Activated T-helper 1 cell treated with anti-CD3 and anti-CD28 coated beads, Interleukin-12 subunit alpha, Interleukin-12 subunit beta, Interleukin-2, Interleukin-4 antibody, amounts not matched to agents 30 ng/mL and 10 ng/mL and 1 ng/mL, durations not matched to agents 14 hours and 24 hours and 36 hours (primary cell): Measurements from ENCODE around the gene OVOL3. TPM values are rescaled to one million over a fixed set of nuclear protein-coding genes. Genes with fewer than 3 reads are reported as not detected.

Source experiments
- DNase-seq: peaks from one replicate; pipeline ENCODE4 v3.0.0; 2021; ENCODE audit warnings: low spot score
- H3K27ac Mint-ChIP-seq: one replicate; pipeline ENCODE4 v1.8.0; 2021; ENCODE audit warnings: mild to moderate bottlenecking, mixed read lengths
- H3K27me3 Mint-ChIP-seq: one replicate; pipeline ENCODE4 v1.8.0; 2022; ENCODE audit warnings: mild to moderate bottlenecking, moderate library complexity, mixed read lengths; ENCODE audit not compliant: insufficient read depth
- H3K36me3 Mint-ChIP-seq: one replicate; pipeline ENCODE4 v1.8.0; 2021; ENCODE audit warnings: low read depth, mixed read lengths
- H3K4me1 Mint-ChIP-seq: one replicate; pipeline ENCODE4 v1.8.0; 2021; ENCODE audit warnings: low read depth, mixed read lengths
- H3K4me3 Mint-ChIP-seq: one replicate; pipeline ENCODE4 v1.8.0; 2021; ENCODE audit warnings: mild to moderate bottlenecking, moderate library complexity, mixed read lengths
- H3K9me3 Mint-ChIP-seq: one replicate; pipeline ENCODE4 v1.8.0; 2021; ENCODE audit warnings: mixed read lengths
- intact Hi-C: fragments of 100-400 bp; cut with micrococcal nuclease; formaldehyde crosslinking; loops from one replicate; pipeline ENCODE4 v1.15.1; 2024
- total RNA-seq: library from RNA; stranded (reverse); gene quantifications from 2 replicates; pipeline ENCODE4 v1.2.3, GENCODE V29; 2022

The OVOL3 gene
- total RNA-seq, 1 donor from 2014 or later = not detected

DNA sequence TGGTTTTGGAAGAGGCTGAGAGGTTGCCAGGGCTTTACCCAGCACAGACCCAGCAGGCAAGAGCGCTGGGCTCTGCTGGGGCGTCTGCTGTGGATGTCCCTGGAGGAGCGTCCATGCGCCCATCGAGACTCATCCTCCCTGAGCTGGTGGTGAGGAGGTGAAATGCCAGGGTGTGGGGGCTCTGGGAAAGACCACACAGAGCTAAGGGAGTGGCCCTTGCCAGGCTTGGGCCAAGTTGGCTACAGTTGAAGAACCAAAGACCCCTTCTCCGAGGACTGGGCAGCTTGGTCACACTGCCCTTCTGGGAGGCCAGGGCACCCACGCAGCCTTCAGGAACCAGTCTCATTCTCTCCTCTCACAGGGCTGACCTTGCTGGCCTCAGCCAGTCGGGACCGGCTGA is 24.6 kb upstream of the OVOL3 start:
- H3K36me3 Mint-ChIP-seq = peaks cover 35% of the 10 kb centered on the region
- H3K4me3 Mint-ChIP-seq = no peak overlapping the region
- no peaks in the 10 kb centered on the region for H3K4me1 Mint-ChIP-seq
- DNase-seq = no peak
- H3K27me3 Mint-ChIP-seq = no peaks in the 10 kb centered on the region
- no peaks in the 10 kb centered on the region for H3K9me3 Mint-ChIP-seq
- intact Hi-C loops = no loop called here
- H3K27ac Mint-ChIP-seq = no peak overlapping the region

DNA sequence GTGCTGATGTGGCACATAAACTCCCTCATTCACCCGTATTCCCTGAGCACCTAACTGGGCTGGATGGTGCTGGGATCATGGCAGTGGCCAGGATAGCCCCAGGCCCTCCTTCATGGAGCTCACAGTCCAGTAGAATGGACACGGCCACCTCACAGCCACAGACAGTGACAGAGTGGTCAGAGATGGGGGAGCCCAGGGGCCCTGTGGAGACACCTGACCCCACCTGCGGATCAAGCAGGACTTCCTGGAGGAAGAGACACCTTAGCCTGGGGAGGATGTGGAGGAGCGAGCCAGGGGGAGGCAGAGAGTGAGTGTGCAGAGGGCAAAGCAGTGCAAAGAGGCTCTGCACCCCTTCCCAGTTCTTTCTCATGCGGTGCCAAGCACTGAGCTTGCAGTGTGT is 21.1 kb upstream of the OVOL3 start:
- H3K4me3 Mint-ChIP-seq = no peak overlapping the region
- H3K9me3 Mint-ChIP-seq = no peaks in the 10 kb centered on the region
- peak overlapping the region; percentile 58 for H3K27ac Mint-ChIP-seq
- peaks cover 15% of the 10 kb centered on the region for H3K4me1 Mint-ChIP-seq
- peaks cover 33% of the 10 kb centered on the region for H3K36me3 Mint-ChIP-seq
- intact Hi-C loops = no loop called here
- DNase-seq = no peak
- no peaks in the 10 kb centered on the region for H3K27me3 Mint-ChIP-seq

DNA sequence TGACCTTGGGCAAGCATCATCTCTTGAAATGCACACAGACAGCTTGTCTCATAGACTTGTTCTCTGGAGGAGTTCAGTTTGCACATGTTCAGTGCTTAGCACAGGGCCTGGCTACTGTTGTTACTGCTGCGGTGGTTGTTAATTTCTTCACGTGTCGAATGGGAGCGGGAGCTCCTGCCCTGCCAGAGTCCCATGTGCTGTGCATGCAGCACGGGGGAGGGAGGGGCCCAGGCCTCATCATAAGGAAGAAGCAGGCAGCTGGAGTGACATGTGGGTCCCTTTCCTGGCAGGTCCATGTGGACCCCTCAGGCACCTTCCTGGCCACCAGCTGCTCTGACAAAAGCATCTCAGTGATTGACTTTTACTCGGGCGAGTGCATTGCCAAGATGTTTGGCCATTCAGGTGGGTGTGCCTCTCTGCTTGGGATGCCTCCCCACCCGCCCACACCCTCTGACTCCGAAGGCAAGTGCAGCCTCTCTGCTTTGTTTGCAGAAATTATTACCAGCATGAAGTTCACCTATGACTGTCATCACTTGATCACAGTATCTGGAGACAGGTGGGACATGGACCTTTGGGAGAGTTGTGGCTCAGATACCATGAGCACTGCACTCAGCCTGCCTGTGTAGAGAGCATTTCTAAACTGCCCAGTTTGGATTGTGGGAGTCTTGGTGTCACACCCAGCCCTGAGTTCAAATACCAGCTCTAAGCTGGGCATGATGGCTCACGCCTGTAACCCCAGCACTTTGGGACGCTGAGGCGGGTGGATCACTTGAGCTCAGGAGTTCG is 19.8 kb upstream of the OVOL3 start:
- no peaks in the 10 kb centered on the region for H3K9me3 Mint-ChIP-seq
- no peak overlapping the region for H3K27ac Mint-ChIP-seq
- peaks cover 15% of the 10 kb centered on the region for H3K4me1 Mint-ChIP-seq
- DNase-seq = no peak
- no peak overlapping the region for H3K4me3 Mint-ChIP-seq
- no peaks in the 10 kb centered on the region for H3K27me3 Mint-ChIP-seq
- intact Hi-C loops = no loop called here
- H3K36me3 Mint-ChIP-seq = peaks cover 31% of the 10 kb centered on the region

DNA sequence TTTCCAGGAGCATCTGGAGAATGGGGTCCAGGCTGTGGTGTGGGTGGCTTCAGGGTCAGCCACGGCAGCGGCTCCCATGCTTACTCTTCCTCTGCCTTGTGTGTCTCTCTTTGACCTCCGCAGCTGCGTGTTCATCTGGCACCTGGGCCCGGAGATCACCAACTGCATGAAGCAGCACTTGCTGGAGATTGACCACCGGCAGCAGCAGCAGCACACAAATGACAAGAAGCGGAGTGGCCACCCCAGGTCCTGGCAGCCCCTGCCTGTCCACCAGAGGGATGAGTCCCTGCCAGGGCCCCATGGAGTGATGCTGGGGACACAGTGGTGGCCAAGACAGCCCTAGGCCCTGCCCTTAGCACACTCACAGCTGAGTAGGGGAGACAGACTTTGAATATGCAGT is 18.4 kb upstream of the OVOL3 start:
- Mint-ChIP-seq H3K4me3 (no peak overlapping the region), H3K27me3 (no peaks in the 10 kb centered on the region), H3K27ac (no peak overlapping the region), H3K4me1 (peaks cover 15% of the 10 kb centered on the region), H3K9me3 (no peaks in the 10 kb centered on the region), H3K36me3 (peaks cover 35% of the 10 kb centered on the region)
- no peak for DNase-seq
- intact Hi-C loops = no loop called here

DNA sequence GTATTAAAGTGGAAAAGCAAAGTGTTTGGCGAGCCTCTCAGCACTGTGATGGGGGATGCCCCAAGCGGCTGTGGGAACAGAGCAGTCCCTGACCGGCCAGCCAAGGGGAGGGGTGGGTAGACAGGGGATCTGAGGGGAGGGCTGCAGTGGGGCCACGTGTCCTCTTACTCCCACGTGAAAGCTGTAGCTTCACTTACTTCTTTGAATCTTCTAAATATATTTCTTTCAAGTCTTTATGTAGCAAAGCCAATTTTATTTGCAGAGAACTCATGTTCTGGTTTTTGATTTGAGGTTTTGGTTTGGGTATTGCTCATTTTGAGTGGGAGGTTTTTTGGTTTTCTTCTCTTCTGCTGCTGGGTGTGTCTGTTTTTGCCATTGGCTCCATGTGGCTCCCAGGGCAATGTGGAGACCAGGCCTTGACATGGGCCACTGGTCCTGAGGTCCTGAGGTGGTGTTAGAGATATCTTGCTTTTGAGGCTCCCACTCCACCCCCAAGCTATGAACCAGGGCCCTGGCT is 17.7 kb upstream of the OVOL3 start:
- H3K36me3 Mint-ChIP-seq = peaks cover 32% of the 10 kb centered on the region
- H3K4me3 Mint-ChIP-seq = no peak overlapping the region
- DNase-seq = no peak
- peak overlapping the region; percentile 78 for H3K27ac Mint-ChIP-seq
- no peaks in the 10 kb centered on the region for H3K27me3 Mint-ChIP-seq
- no peaks in the 10 kb centered on the region for H3K9me3 Mint-ChIP-seq
- intact Hi-C loops = loop anchor here (1.0 kb wide), 4 partner anchors 22 to 46 kb away; partner anchors contain the start of genes TBCB, THAP8 and WDR62
- H3K4me1 Mint-ChIP-seq = peaks cover 15% of the 10 kb centered on the region

DNA sequence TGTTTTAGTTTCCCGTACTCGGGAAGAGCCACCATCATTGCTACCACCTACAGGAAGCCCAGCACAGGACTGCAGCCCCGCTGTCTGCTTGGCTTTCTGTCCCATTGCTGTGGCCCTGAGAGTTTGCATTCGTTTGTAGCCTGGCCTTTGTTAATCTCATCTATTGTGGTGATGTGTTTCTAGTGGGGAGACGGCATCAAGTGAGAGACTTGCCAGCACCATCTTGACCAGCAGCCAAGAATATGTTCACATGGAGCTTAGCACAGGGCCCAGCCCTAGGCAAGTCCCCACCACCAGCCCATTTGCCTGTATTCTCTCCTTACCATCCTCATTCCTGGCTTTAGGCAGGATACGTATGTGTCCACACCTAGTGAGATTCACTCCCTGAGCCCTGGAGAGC is 17.3 kb upstream of the OVOL3 start:
- no peaks in the 10 kb centered on the region for H3K9me3 Mint-ChIP-seq
- no peaks in the 10 kb centered on the region for H3K27me3 Mint-ChIP-seq
- no peak overlapping the region for H3K4me3 Mint-ChIP-seq
- peaks cover 15% of the 10 kb centered on the region for H3K4me1 Mint-ChIP-seq
- no peak for DNase-seq
- intact Hi-C loops = loop anchor here (1.0 kb wide), 4 partner anchors 22 to 46 kb away; partner anchors contain the start of genes TBCB, THAP8 and WDR62
- peak overlapping the region; percentile 78 for H3K27ac Mint-ChIP-seq
- H3K36me3 Mint-ChIP-seq = peaks cover 33% of the 10 kb centered on the region

DNA sequence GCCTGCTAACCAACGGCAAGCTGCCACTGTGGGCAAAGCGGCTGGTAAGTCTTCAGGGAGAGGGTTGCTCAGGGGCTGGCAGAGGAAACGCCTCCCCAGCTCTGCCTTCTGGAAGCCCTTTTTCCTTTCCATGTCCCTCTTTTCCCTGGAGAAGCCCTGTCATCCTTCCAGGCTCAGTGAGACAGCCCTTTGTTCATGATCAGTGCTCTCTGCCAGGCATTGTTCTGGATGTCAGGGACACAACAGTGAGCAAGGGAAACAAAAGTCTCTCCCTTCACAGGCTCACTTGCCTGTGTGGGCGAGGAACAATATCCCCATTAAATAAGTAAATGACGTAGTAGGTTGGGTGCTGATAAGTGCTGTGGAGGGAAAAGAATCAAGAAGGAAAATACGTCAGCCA is 13.9 kb upstream of the OVOL3 start:
- DNase-seq = no peak
- Mint-ChIP-seq H3K4me3 (no peak overlapping the region), H3K9me3 (no peaks in the 10 kb centered on the region), H3K36me3 (peaks cover 21% of the 10 kb centered on the region), H3K27me3 (no peaks in the 10 kb centered on the region), H3K4me1 (peaks cover 15% of the 10 kb centered on the region), H3K27ac (no peak overlapping the region)
- intact Hi-C loops = no loop called here

DNA sequence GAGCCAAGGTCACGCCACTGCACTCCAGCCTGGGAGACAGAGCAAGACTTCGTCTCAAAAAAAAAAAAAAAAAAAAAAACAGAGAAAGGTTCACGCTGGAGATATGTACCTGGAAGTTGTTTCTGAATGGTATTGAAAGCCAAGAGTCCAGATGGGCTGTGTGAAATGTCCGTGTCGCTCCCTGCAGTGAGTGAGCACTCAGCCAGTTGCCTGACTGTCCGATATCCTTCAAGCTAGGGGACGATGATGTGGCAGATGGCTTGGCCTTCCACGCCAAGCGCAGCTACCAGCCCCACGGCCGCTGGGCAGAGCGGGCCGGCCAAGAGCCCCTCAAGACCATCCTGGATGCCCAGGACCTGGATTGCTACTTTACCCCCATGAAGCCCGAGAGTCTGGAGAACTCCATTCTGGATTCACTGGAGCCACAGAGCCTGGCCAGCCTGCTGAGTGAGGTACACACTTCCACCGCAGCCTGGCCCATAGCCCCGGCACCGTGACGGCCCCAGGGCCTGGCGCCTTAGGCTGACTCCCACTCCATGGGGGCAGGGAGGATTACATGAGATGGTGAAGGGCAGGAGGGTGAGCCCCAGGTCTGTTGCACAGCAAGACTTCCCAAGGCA is 11.7 kb upstream of the OVOL3 start:
- H3K27me3 Mint-ChIP-seq = no peaks in the 10 kb centered on the region
- peaks cover 17% of the 10 kb centered on the region for H3K36me3 Mint-ChIP-seq
- H3K4me3 Mint-ChIP-seq = no peak overlapping the region
- intact Hi-C loops = no loop called here
- H3K9me3 Mint-ChIP-seq = no peaks in the 10 kb centered on the region
- H3K4me1 Mint-ChIP-seq = no peaks in the 10 kb centered on the region
- no peak for DNase-seq
- no peak overlapping the region for H3K27ac Mint-ChIP-seq

DNA sequence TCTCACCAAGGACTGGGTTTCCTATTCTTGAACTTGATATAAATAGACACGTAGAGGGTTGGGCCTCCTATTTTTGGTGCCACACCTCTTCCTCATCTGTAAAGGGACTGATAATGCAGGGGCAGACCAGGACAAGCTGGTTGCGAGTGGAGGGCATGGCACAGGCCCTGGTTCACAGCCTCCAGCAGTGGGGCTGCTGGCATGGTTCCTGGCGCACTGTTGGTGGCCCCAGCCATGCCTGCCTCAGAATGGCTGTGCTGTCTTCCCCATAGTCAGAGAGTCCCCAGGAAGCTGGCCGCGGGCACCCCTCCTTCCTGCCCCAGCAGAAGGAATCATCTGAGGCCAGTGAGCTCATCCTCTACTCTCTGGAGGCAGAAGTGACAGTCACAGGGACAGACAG is 10.5 kb upstream of the OVOL3 start:
- H3K27me3 Mint-ChIP-seq = no peaks in the 10 kb centered on the region
- H3K4me3 Mint-ChIP-seq = no peak overlapping the region
- DNase-seq = no peak
- H3K36me3 Mint-ChIP-seq = peaks cover 17% of the 10 kb centered on the region
- no peak overlapping the region for H3K27ac Mint-ChIP-seq
- intact Hi-C loops = no loop called here
- H3K4me1 Mint-ChIP-seq = no peaks in the 10 kb centered on the region
- H3K9me3 Mint-ChIP-seq = no peaks in the 10 kb centered on the region

DNA sequence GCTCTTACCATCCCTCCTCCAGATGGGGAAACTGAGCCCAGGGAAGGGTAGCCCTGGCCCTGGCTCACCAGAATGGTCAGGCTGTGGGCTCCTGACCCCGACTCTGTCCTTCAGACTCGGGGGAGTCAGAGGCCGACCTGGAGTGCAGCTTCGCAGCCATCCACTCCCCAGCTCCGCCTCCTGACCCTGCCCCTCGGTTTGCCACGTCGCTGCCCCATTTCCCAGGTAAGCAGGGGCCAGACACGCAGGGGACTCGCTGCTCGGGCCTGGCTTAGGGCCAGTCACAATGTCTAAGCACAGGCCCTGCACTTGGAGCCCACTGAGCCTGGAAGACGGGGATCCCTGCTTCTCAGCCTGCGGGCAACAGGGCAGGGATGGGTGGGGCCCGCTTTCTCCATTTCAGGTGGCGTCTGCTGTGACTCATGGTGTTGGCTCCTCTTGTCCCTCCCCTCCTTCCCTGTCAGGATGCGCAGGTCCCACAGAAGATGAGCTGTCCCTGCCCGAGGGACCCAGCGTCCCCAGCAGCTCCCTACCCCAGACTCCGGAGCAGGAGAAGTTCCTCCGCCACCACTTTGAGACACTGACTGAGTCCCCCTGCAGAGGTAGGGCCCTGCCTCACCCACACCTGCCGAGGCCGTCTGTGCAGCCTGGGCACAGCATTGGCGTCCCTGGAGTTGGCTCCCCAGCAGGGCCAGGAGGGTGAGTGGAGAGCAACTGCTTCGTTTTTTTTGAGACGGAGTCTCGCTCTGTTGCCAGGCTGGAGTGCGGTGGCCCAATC is 9.2 kb upstream of the OVOL3 start:
- Mint-ChIP-seq H3K9me3 (no peaks in the 10 kb centered on the region), H3K27me3 (no peaks in the 10 kb centered on the region), H3K27ac (no peak overlapping the region), H3K4me3 (no peak overlapping the region), H3K36me3 (peaks cover 17% of the 10 kb centered on the region), H3K4me1 (no peaks in the 10 kb centered on the region)
- intact Hi-C loops = no loop called here
- DNase-seq = no peak

DNA sequence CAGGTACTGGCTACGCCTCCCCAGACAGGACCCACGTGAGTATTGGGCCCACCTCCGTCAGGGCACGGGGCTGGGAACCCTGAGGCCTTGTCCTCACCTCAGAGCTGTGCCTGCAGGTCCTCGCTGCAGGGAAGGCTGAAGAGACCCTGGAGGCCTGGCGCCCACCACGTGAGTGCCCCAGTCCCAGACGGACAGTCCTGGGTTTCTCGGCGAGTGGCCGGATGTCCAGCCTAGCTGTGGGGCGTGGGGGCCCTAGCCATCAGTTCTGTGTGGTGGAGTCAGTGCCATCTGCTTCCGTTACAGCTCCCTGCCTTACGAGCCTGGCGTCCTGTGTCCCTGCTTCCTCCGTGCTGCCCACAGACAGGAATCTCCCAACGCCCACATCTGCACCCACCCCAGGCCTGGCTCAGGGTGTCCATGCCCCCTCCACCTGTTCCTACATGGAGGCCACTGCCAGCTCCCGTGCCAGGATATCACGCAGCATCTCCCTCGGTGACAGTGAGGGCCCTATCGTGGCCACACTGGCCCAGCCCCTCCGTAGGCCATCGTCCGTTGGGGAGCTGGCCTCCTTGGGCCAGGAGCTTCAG is 7.8 kb upstream of the OVOL3 start:
- Mint-ChIP-seq H3K9me3 (no peaks in the 10 kb centered on the region), H3K36me3 (peaks cover 13% of the 10 kb centered on the region), H3K27ac (no peak overlapping the region), H3K27me3 (no peaks in the 10 kb centered on the region), H3K4me1 (no peaks in the 10 kb centered on the region), H3K4me3 (no peak overlapping the region)
- intact Hi-C loops = no loop called here
- DNase-seq = no peak

DNA sequence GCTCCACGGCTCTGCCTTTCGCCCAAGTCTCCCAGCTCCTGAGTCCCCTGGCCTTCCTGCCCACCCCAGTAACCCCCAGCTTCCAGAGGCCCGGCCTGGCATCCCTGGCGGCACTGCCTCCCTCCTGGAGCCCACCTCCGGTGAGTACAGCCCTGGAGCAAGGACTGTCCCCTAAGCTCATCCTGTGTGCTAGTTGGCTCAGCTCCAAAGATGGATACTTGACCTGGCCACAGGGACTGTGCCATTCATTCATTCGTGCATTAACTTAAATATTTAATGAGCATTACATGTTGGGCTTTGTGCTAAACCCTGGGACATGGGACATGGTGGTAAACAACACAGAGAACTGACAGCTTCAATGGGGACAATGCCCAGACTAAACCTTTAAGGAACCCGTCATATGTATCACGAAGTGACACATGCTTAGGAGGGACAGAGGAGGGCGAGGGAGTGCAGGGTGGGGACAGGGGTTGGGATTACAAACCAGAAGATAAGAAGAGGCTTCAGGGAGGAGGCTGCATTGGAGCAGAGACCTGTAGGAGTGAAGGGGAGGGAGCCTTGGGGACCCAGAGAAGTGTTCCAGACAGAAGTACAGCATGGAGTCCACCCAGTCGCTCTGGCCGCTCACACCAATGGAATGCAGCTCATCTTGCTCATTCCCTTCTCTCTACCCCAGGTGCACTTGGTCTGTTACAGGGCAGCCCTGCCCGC is 6.9 kb upstream of the OVOL3 start:
- intact Hi-C loops = no loop called here
- Mint-ChIP-seq H3K27me3 (no peaks in the 10 kb centered on the region), H3K9me3 (no peaks in the 10 kb centered on the region), H3K27ac (no peak overlapping the region), H3K4me1 (no peaks in the 10 kb centered on the region), H3K4me3 (no peak overlapping the region), H3K36me3 (peaks cover 9% of the 10 kb centered on the region)
- no peak for DNase-seq
